Loucy (cell line): ENCODE measurements around the gene EFCAB5.

ENCODE experiments used
- H2AFZ ChIP-seq: fragments of 200-600 bp; sonication (generic); 2 replicates; pipeline ENCODE4 v1.6.0; 2016; ENCODE audit warnings: antibody characterized with exemption, mild to moderate bottlenecking, low read length, moderate library complexity
- H3F3A ChIP-seq: fragments of 200-600 bp; 2 replicates; pipeline ENCODE4 v1.6.0; 2016; ENCODE audit warnings: antibody characterized with exemption, low read depth, mild to moderate bottlenecking
- H3K27me3 ChIP-seq: fragments of 200-600 bp; sonication (generic); 2 replicates; pipeline ENCODE4 v1.6.1; 2014; ENCODE audit warnings: low read length, mild to moderate bottlenecking; ENCODE audit not compliant: insufficient read depth, poor library complexity, severe bottlenecking
- H3K36me3 ChIP-seq: fragments of 200-600 bp; sonication (generic); 2 replicates; pipeline ENCODE4 v1.6.1; 2016; ENCODE audit warnings: low read length; ENCODE audit not compliant: insufficient read depth
- H3K4me1 ChIP-seq: fragments of 200-600 bp; sonication (generic); 2 replicates; pipeline ENCODE4 v1.5.1; 2014; ENCODE audit warnings: low read length, mild to moderate bottlenecking; ENCODE audit not compliant: insufficient read depth, poor library complexity, severe bottlenecking
- H3K4me2 ChIP-seq: fragments of 200-600 bp; sonication (generic); 2 replicates; pipeline ENCODE4 v1.6.0; 2014; ENCODE audit warnings: antibody characterized with exemption, low read length, low read depth, mild to moderate bottlenecking; ENCODE audit not compliant: poor library complexity, severe bottlenecking
- H3K4me3 ChIP-seq: fragments of 200-600 bp; sonication (generic); 2 replicates; pipeline ENCODE4 v1.5.1; 2014; ENCODE audit warnings: low read length, mild to moderate bottlenecking, mixed read lengths; ENCODE audit not compliant: poor library complexity, severe bottlenecking
- H3K79me2 ChIP-seq: fragments of 200-600 bp; sonication (generic); 2 replicates; pipeline ENCODE4 v1.6.1; 2014; ENCODE audit warnings: low read length; ENCODE audit not compliant: insufficient read depth
- H3K9ac ChIP-seq: fragments of 200-600 bp; sonication (generic); 2 replicates; pipeline ENCODE4 v1.6.0; 2014; ENCODE audit warnings: mild to moderate bottlenecking, low read depth, low read length, moderate library complexity; ENCODE audit not compliant: poor library complexity, severe bottlenecking
- H3K9me2 ChIP-seq: fragments of 200-600 bp; sonication (generic); replicated peaks from 2 replicates; pipeline ENCODE4 v1.6.1; 2016; ENCODE audit warnings: low read depth, low read length, mixed read lengths
- H3K9me3 ChIP-seq: fragments of 200-600 bp; sonication (generic); 2 replicates; pipeline ENCODE4 v1.6.1; 2014; ENCODE audit warnings: mild to moderate bottlenecking, antibody characterized with exemption, low read length, low read depth; ENCODE audit not compliant: insufficient read depth
- H4K20me1 ChIP-seq: fragments of 200-600 bp; sonication (generic); 2 replicates; pipeline ENCODE4 v1.6.0; 2014; ENCODE audit warnings: antibody characterized with exemption, low read length, mild to moderate bottlenecking; ENCODE audit not compliant: insufficient read depth, poor library complexity, severe bottlenecking
- EZH2phosphoT487 ChIP-seq: fragments of 200-600 bp; IDR thresholded peaks from 2 replicates; pipeline ENCODE4 v1.6.1; 2018; ENCODE audit warnings: antibody characterized with exemption, mild to moderate bottlenecking, moderate library complexity, borderline replicate concordance
- TF ChIP-seq, protein P1 (sequence below): fragments of 200-600 bp; sonication (generic); conservative IDR thresholded peaks from 2 replicates; pipeline ENCODE4 v1.5.1; 2014; ENCODE audit warnings: mild to moderate bottlenecking, antibody characterized with exemption, low read length

The EFCAB5 gene

GRCh38 chr17:29905086-29905878, 36.2 kb upstream of the EFCAB5 start:
- Histone ChIP-seq H3K4me1 (peaks cover 5% of the 10 kb centered on the region), H3F3A (no peaks in the 10 kb centered on the region), H3K9ac (no peak overlapping the region), H3K9me3 (peaks cover 20% of the 10 kb centered on the region; the same call in 1 of the 2 replicates), H3K79me2 (peaks cover 89% of the 10 kb centered on the region), H3K4me2 (no peak overlapping the region), H3K36me3 (0 out of 2 replicates have a peak, but pooled peaks cover 5% of the 10 kb centered on the region), H3K27me3 (no peaks in the 10 kb centered on the region), H2AFZ (no peak overlapping the region), H3K9me2 (no peaks in the 10 kb centered on the region), H4K20me1 (peaks cover 8% of the 10 kb centered on the region), H3K4me3 (no peak overlapping the region)
- TF ChIP-seq EZH2phosphoT487: no peak
- TF ChIP-seq, protein P1, sequence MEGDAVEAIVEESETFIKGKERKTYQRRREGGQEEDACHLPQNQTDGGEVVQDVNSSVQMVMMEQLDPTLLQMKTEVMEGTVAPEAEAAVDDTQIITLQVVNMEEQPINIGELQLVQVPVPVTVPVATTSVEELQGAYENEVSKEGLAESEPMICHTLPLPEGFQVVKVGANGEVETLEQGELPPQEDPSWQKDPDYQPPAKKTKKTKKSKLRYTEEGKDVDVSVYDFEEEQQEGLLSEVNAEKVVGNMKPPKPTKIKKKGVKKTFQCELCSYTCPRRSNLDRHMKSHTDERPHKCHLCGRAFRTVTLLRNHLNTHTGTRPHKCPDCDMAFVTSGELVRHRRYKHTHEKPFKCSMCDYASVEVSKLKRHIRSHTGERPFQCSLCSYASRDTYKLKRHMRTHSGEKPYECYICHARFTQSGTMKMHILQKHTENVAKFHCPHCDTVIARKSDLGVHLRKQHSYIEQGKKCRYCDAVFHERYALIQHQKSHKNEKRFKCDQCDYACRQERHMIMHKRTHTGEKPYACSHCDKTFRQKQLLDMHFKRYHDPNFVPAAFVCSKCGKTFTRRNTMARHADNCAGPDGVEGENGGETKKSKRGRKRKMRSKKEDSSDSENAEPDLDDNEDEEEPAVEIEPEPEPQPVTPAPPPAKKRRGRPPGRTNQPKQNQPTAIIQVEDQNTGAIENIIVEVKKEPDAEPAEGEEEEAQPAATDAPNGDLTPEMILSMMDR: no peak

- Histone ChIP-seq H3K9ac (no peak overlapping the region), H3K36me3 (0 out of 2 replicates have a peak, but pooled peaks cover 5% of the 10 kb centered on the region), H3K79me2 (peaks cover 94% of the 10 kb centered on the region), H3K4me2 (no peak overlapping the region), H3K9me3 (peaks cover 20% of the 10 kb centered on the region; the same call in 1 of the 2 replicates), H3K4me3 (no peak overlapping the region), H2AFZ (no peak overlapping the region), H3F3A (no peaks in the 10 kb centered on the region), H3K27me3 (no peaks in the 10 kb centered on the region), H3K9me2 (no peaks in the 10 kb centered on the region), H3K4me1 (peaks cover 5% of the 10 kb centered on the region), H4K20me1 (peaks cover 8% of the 10 kb centered on the region)
- no peak for TF ChIP-seq EZH2phosphoT487
- TF ChIP-seq, protein P1: no peak
Measured at GRCh38 chr17:29905879-29906167, 35.6 kb upstream of the EFCAB5 start.

DNA sequence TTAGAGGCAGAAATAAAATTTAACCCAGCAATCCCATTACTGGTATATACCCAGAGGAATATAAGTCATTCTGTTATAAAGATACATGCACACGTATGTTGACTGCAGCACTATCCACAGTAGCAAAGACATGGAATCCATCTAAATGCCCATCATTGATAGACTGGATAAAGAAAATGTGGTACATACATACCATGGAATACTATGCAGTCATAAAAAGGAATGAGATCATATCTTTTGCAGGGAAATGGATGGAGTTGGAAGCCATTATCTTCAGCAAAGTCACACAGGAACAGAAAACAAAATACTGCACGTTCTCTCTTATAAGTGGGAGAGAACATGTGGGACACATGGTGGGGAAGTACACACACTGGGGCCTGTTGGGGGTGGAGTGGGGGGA, 34.5 kb upstream of the EFCAB5 start:
- TF ChIP-seq, protein P1: no peak
- TF ChIP-seq EZH2phosphoT487: no peak
- H3K4me1 ChIP-seq: no peaks in the 10 kb centered on the region
- H2AFZ ChIP-seq: no peak overlapping the region
- H3K27me3 ChIP-seq: no peaks in the 10 kb centered on the region
- no peak overlapping the region for H3K9ac ChIP-seq
- peaks cover 20% of the 10 kb centered on the region; the same call in 1 of the 2 replicates for H3K9me3 ChIP-seq
- peaks cover 97% of the 10 kb centered on the region for H3K79me2 ChIP-seq
- H3K4me2 ChIP-seq: no peak overlapping the region
- H3K36me3 ChIP-seq: 0 out of 2 replicates have a peak, but pooled peaks cover 5% of the 10 kb centered on the region
- H4K20me1 ChIP-seq: peaks cover 14% of the 10 kb centered on the region
- H3F3A ChIP-seq: no peaks in the 10 kb centered on the region
- no peak overlapping the region for H3K4me3 ChIP-seq
- H3K9me2 ChIP-seq: no peaks in the 10 kb centered on the region
